Non-pigmented ciliary epithelial cell (primary cell): ENCODE measurements around the gene PGAM5.
"Not testable (repeated sequence)": the region's sequence is repeated elsewhere in the genome, so short reads cannot be mapped to it uniquely, and the experiment has no call there.

Experiments
- DNase-seq: peaks from one replicate; pipeline ENCODE4 v3.0.0-alpha.2; 2010; ENCODE audit warnings: low read depth

PGAM5 gene

GRCh38 chr12:132689227-132689626 lies 21.4 kb upstream of the PGAM5 start:
- no peak for DNase-seq

- no peak for DNase-seq
These were observed 20.5 kb upstream of the PGAM5 start for GRCh38 chr12:132690112-132690511.

- not testable (repeated sequence) for DNase-seq
These were observed 18.6 kb upstream of the PGAM5 start for GRCh38 chr12:132692030-132692429.

- not testable (repeated sequence) for DNase-seq
These were observed 15.8 kb upstream of the PGAM5 start for GRCh38 chr12:132694888-132695287.

GRCh38 chr12:132695431-132695830 lies 15.2 kb upstream of the PGAM5 start:
- no peak for DNase-seq

GRCh38 chr12:132698341-132698740 lies 12.3 kb upstream of the PGAM5 start:
- DNase-seq, result no peak

GRCh38 chr12:132700212-132700822 lies 10.3 kb upstream of the PGAM5 start:
- no peak for DNase-seq

GRCh38 chr12:132702640-132703039 lies 8.0 kb upstream of the PGAM5 start:
- no peak for DNase-seq

GRCh38 chr12:132703641-132704040 lies 7.0 kb upstream of the PGAM5 start:
- no peak for DNase-seq

- DNase-seq, result no peak
These were observed 3.4 kb upstream of the PGAM5 start for GRCh38 chr12:132707241-132707640.

GRCh38 chr12:132708150-132708549 lies 2.5 kb upstream of the PGAM5 start:
- DNase-seq, result no peak

- no peak for DNase-seq
These were observed 618 bp upstream of the PGAM5 start for GRCh38 chr12:132710043-132710404.

- no peak for DNase-seq
These were observed 620 bp downstream of the PGAM5 start for GRCh38 chr12:132711080-132711843.

GRCh38 chr12:132713123-132713522 lies 2.5 kb downstream of the PGAM5 start:
- DNase-seq, result no peak

GRCh38 chr12:132715874-132716273 lies 5.2 kb downstream of the PGAM5 start:
- DNase-seq, result no peak

GRCh38 chr12:132716356-132716755 lies 5.7 kb downstream of the PGAM5 start:
- no peak for DNase-seq

- DNase-seq, result no peak
These were observed 6.4 kb downstream of the PGAM5 start for GRCh38 chr12:132717011-132717410.

- no peak for DNase-seq
These were observed 7.1 kb downstream of the PGAM5 start for GRCh38 chr12:132717531-132718387.

- DNase-seq, result no peak
These were observed 8.0 kb downstream of the PGAM5 start for GRCh38 chr12:132718644-132719043.

GRCh38 chr12:132719141-132719953 lies 8.7 kb downstream of the PGAM5 start:
- DNase-seq, result no peak

GRCh38 chr12:132719954-132720324 lies 9.3 kb downstream of the PGAM5 start:
- no peak for DNase-seq
